ENCODE data around the gene SLC5A5. TPM values are rescaled to one million over a fixed set of nuclear protein-coding genes. Genes with fewer than 3 reads are reported as not detected.

SLC5A5 gene
- total RNA-seq, 1 donor from 2014 or later: not detected

GRCh38 chr19:17929056-17929455 is 57.3 kb downstream of the SLC5A5 start:
- H3K9me3 Mint-ChIP-seq (ENCODE audit: unreplicated experiment): peaks cover 2% of the 10 kb centered on the region
- Histone ChIP-seq H3K79me2 (ENCODE audit: insufficient read depth, low read length) (peaks cover 12% of the 10 kb centered on the region), H3K27ac (ENCODE audit: low read depth, low read length) (no peak overlapping the region), H3K4me3 (ENCODE audit: insufficient read depth, low read depth, low read length) (no peak overlapping the region), H3K36me3 (ENCODE audit: insufficient read depth, low read length) (no peaks in the 10 kb centered on the region), H3K4me1 (ENCODE audit: insufficient read depth, low read length) (peaks cover 16% of the 10 kb centered on the region), H3K4me2 (ENCODE audit: low read length) (no peak overlapping the region), H3K9me3 (ENCODE audit: insufficient read depth, low read depth, low read length) (no peaks in the 10 kb centered on the region), H3K27me3 (ENCODE audit: insufficient read depth, low read length) (no peaks in the 10 kb centered on the region), H4K20me1 (ENCODE audit: insufficient read depth, low read length) (no peaks in the 10 kb centered on the region), H3K9ac (ENCODE audit: low read length) (no peak overlapping the region), H2AFZ (ENCODE audit: low read depth, low read length) (no peak overlapping the region)
- DNase-seq (ENCODE audit: low read depth) (no peak), FAIRE-seq (no peak)
- TF ChIP-seq CTCF (IDR thresholded peaks at IDR 0.05; ENCODE audit: insufficient read depth, low read depth, low read length) (no peak), EZH2 (IDR thresholded peaks at IDR 0.05; ENCODE audit: insufficient read depth, low read length) (no peak)
- H3K36me3 Mint-ChIP-seq (ENCODE audit: low read depth, unreplicated experiment): no peaks in the 10 kb centered on the region
- H3K4me1 Mint-ChIP-seq (ENCODE audit: low read depth, unreplicated experiment): peaks cover 5% of the 10 kb centered on the region
- peaks cover 15% of the 10 kb centered on the region for H3K27me3 Mint-ChIP-seq (ENCODE audit: low read depth, unreplicated experiment)
- no peak overlapping the region for H3K4me3 Mint-ChIP-seq (ENCODE audit: unreplicated experiment)
- no peak overlapping the region for H3K27ac Mint-ChIP-seq (ENCODE audit: unreplicated experiment)

GRCh38 chr19:17931532-17932191 is 59.9 kb downstream of the SLC5A5 start:
- peaks cover 15% of the 10 kb centered on the region for H3K79me2 ChIP-seq (ENCODE audit: insufficient read depth, low read length)
- no peaks in the 10 kb centered on the region for H3K27me3 ChIP-seq (ENCODE audit: insufficient read depth, low read length)
- no peaks in the 10 kb centered on the region for H3K9me3 Mint-ChIP-seq (ENCODE audit: unreplicated experiment)
- peak overlapping the region; percentile 90 for H3K4me3 ChIP-seq (ENCODE audit: insufficient read depth, low read depth, low read length)
- DNase-seq (ENCODE audit: low read depth) (no peak), FAIRE-seq (no peak)
- no peak overlapping the region for H3K27ac Mint-ChIP-seq (ENCODE audit: unreplicated experiment)
- peak overlapping the region; percentile 98 for H3K4me2 ChIP-seq (ENCODE audit: low read length)
- no peak for TF ChIP-seq EZH2 (IDR thresholded peaks at IDR 0.05; ENCODE audit: insufficient read depth, low read length)
- no peak for TF ChIP-seq CTCF (IDR thresholded peaks at IDR 0.05; ENCODE audit: insufficient read depth, low read depth, low read length)
- H4K20me1 ChIP-seq (ENCODE audit: insufficient read depth, low read length): no peaks in the 10 kb centered on the region
- H3K4me1 Mint-ChIP-seq (ENCODE audit: low read depth, unreplicated experiment): peaks cover 5% of the 10 kb centered on the region
- H3K36me3 Mint-ChIP-seq (ENCODE audit: low read depth, unreplicated experiment): peaks cover 2% of the 10 kb centered on the region
- no peak overlapping the region for H3K27ac ChIP-seq (ENCODE audit: low read depth, low read length)
- H2AFZ ChIP-seq (ENCODE audit: low read depth, low read length): peak overlapping the region; percentile 99
- no peaks in the 10 kb centered on the region for H3K36me3 ChIP-seq (ENCODE audit: insufficient read depth, low read length)
- no peaks in the 10 kb centered on the region for H3K9me3 ChIP-seq (ENCODE audit: insufficient read depth, low read depth, low read length)
- no peak overlapping the region for H3K9ac ChIP-seq (ENCODE audit: low read length)
- H3K4me1 ChIP-seq (ENCODE audit: insufficient read depth, low read length): peaks cover 16% of the 10 kb centered on the region
- peaks cover 13% of the 10 kb centered on the region for H3K27me3 Mint-ChIP-seq (ENCODE audit: low read depth, unreplicated experiment)
- peak overlapping the region; percentile 96 for H3K4me3 Mint-ChIP-seq (ENCODE audit: unreplicated experiment)

All from astrocyte (in vitro differentiated cells and primary cell).